Esophagus muscularis mucosa (tissue), 4 donors: ENCODE data around the gene EFR3B. TPM values are rescaled to one million over a fixed set of nuclear protein-coding genes. Genes with fewer than 3 reads are reported as not detected.
"Not testable (repeated sequence)": the region's sequence is repeated elsewhere in the genome, so short reads cannot be mapped to it uniquely, and the experiment has no call there.

Experiments used
- DNase-seq: peaks from one replicate; pipeline ENCODE4 v3.0.0-alpha.2; 2017; ENCODE audit errors: extremely low spot score
- H3K27ac ChIP-seq, 4 donors: fragments of 200-600 bp; sonication (generic); replicated peaks in 1 of 4; 1 replicate in 3 of 4; 2 replicates in 1 of 4; pipeline ENCODE4 v1.5.1; 2016 to 2019; ENCODE audit warnings: mild to moderate bottlenecking in 1 of 4
- H3K27me3 ChIP-seq, 4 donors: fragments of 200-600 bp; sonication (generic); one replicate each; pipeline versions ENCODE4 v1.5.1 to v1.6.0; 2016 to 2019
- H3K36me3 ChIP-seq, 4 donors: fragments of 200-600 bp; sonication (generic); one replicate each; pipeline ENCODE4 v1.5.1; 2016 to 2019
- H3K4me1 ChIP-seq, 4 donors: fragments of 200-600 bp; sonication (generic); one replicate each; pipeline ENCODE4 v1.5.1; 2016 to 2019
- H3K4me3 ChIP-seq, 4 donors: fragments of 200-600 bp; sonication (generic); 1 replicate in 2 of 4; 2 replicates in 2 of 4; pipeline ENCODE4 v1.5.1; 2016 to 2019; ENCODE audit warnings: mild to moderate bottlenecking in 4 of 4, moderate library complexity in 1 of 4
- H3K9me3 ChIP-seq, 4 donors: fragments of 200-600 bp; sonication (generic); 1 replicate in 3 of 4; 2 replicates in 1 of 4; pipeline ENCODE4 v1.5.1; 2016 to 2019
- EP300 ChIP-seq: sonication (generic); formaldehyde crosslinking; IDR thresholded peaks from one replicate; pipeline ENCODE4 v1.6.1; 2017; ENCODE audit warnings: antibody characterized with exemption
- POLR2A ChIP-seq: fragments of 450-650 bp; IDR thresholded peaks from one replicate; pipeline ENCODE4 v1.6.1; 2017; ENCODE audit warnings: antibody characterized with exemption, moderate library complexity, mild to moderate bottlenecking, low read depth
- POLR2AphosphoS5 ChIP-seq, 2 donors: sonication (generic); formaldehyde crosslinking; IDR thresholded peaks; one replicate each; pipeline ENCODE4 v1.6.1; 2017; ENCODE audit warnings: antibody characterized with exemption in 2 of 2
- WGBS: methylation state at CpG from one replicate; pipeline ENCODE4 v1.1.5; 2018; 5-methylcytosine and 5-hydroxymethylcytosine counted together
- intact Hi-C: fragments of 100-400 bp; cut with DNase I; formaldehyde crosslinking; loops from one replicate; pipeline ENCODE4 v1.15.1; 2023
- total RNA-seq, 4 donors: library from RNA; depleted of rRNA; stranded (reverse); fragments of >200 nt; gene quantifications; one replicate each; pipeline versions ENCODE4 v1.1.0 to v1.2.1, GENCODE V29; 2016
- TF ChIP-seq, protein P1 (sequence below), 3 experiments: fragments of 200-600 bp in 2 of 3; fragments of 450-650 bp in 1 of 3; sonication (generic) in 2 of 3; IDR thresholded peaks; one replicate each; pipeline ENCODE4 v1.5.1; 2017 to 2019; ENCODE audit warnings: antibody characterized with exemption in 3 of 3, mild to moderate bottlenecking in 2 of 3, moderate library complexity in 1 of 3

EFR3B gene
- total RNA-seq, 4 donors from 2014 or later = 0.65 to 2.9 (median 1.00) TPM

DNA sequence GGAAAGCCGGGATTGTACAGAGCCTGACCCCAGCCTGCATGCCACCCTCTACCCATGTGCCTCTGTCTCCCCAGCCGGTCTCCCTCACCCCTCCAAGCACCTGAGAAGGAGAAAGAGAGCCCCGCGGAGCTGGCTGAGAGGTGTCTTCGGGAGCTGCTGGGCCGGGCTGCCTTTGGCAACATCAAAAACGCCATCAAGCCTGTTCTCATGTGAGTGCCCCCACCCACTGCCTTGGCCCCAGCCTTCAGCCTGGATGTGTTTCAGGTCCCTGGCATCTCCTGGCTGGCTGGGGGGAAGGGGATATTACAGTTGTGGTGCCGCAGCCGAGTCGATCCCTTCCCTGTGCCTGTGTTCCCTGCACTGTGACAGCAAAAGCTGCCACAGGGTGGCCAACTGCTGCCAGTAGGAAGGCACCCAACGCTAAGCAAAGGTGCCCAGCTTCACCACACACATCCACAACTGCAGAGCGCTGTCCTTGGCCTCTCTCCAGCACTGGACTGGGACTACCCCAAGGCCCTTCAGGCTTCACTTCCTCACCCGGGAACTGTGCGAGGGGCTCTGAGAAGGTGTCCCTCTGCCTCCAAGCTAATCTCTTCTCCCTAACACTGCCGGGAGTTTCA is 88.1 kb downstream of the EFR3B start:
- WGBS = 88% methylated on average over 15 of the region's 15 CpGs
- Histone ChIP-seq H3K36me3 (peaks cover 0 to 5% (median 1%) of the 10 kb centered on the region in 4 donors), H3K4me3 (no peak overlapping the region), H3K9me3 (no peaks in the 10 kb centered on the region), H3K4me1 (peaks cover 6 to 26% (median 18%) of the 10 kb centered on the region in 4 donors), H3K27ac (no peak overlapping the region), H3K27me3 (peaks cover 0 to 10% (median 0%) of the 10 kb centered on the region in 4 donors)
- DNase-seq = no peak
- TF ChIP-seq EP300 (no peak), POLR2AphosphoS5 (IDR thresholded peaks at IDR 0.05) (no peak), POLR2A (no peak)
- TF ChIP-seq, protein P1, sequence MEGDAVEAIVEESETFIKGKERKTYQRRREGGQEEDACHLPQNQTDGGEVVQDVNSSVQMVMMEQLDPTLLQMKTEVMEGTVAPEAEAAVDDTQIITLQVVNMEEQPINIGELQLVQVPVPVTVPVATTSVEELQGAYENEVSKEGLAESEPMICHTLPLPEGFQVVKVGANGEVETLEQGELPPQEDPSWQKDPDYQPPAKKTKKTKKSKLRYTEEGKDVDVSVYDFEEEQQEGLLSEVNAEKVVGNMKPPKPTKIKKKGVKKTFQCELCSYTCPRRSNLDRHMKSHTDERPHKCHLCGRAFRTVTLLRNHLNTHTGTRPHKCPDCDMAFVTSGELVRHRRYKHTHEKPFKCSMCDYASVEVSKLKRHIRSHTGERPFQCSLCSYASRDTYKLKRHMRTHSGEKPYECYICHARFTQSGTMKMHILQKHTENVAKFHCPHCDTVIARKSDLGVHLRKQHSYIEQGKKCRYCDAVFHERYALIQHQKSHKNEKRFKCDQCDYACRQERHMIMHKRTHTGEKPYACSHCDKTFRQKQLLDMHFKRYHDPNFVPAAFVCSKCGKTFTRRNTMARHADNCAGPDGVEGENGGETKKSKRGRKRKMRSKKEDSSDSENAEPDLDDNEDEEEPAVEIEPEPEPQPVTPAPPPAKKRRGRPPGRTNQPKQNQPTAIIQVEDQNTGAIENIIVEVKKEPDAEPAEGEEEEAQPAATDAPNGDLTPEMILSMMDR (IDR thresholded peaks at IDR 0.05) = no peak
- intact Hi-C loops = loop anchor here (1.0 to 5.0 kb wide), 2 partner anchors 88 to 154 kb away; partner anchors contain the start of gene EFR3B

DNA sequence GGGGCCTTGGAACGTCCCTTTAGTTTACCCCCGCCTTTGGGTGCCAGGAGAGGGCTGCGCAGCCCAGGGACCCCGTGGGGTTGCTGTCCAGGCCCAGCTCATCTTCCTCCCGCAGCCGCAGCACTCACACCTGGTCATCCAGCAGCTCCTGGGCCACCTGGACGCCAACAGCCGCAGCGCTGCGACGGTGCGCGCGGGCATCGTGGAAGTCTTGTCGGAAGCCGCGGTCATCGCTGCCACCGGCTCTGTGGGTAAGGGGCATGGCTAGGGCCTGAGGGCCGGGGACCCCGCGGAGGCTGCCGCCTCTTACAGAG is 89.3 kb downstream of the EFR3B start:
- H3K4me1 ChIP-seq = peaks cover 6 to 26% (median 18%) of the 10 kb centered on the region in 4 donors
- TF ChIP-seq POLR2A (no peak), POLR2AphosphoS5 (IDR thresholded peaks at IDR 0.05) (no peak)

DNA sequence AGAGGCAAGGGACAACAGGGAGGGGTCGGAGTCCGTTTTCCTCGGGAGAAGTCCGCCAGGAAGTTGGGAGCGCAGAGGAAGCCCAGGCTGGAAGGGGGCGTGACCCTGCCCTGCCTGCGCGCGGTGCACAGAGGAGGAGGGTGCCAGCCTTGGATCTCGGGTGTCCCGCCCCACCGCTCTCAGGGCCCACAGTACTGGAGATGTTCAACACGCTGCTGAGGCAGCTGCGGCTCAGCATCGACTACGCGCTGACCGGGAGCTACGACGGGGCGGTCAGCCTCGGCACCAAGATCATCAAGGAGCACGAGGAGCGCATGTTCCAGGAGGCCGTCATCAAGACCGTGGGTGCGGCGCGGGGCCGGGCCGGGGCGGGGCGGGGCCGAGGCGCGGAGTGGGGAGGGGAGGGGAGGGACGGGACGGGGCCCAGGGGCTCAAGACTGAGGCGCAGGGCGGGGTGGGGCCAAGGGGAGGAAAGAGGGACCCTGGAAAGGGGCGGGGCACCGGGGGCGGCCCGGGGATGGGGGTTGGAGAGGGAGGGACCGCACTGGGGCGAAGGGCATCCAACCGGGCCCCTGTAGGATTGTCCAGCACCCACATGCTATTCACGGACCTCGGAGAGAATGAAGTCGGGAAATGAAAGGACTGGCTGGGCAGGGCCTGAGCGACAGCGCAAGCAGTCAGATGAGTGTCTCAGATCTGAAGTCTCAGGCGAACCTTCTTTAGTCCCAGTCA is 89.9 kb downstream of the EFR3B start:
- H3K27ac ChIP-seq = no peak overlapping the region
- peaks cover 0 to 5% (median 4%) of the 10 kb centered on the region in 4 donors for H3K36me3 ChIP-seq
- DNase-seq = no peak
- peak overlapping the region; percentile 36 to 47 (median 40) for H3K4me3 ChIP-seq
- TF ChIP-seq POLR2AphosphoS5 (IDR thresholded peaks at IDR 0.05) = no peak
- TF ChIP-seq EP300 = no peak
- TF ChIP-seq POLR2A = no peak
- TF ChIP-seq, protein P1 (IDR thresholded peaks at IDR 0.05) = no peak
- peaks cover 0 to 10% (median 0%) of the 10 kb centered on the region in 4 donors for H3K27me3 ChIP-seq
- 59% methylated on average over 21 of the region's 53 CpGs for WGBS
- no peaks in the 10 kb centered on the region for H3K9me3 ChIP-seq
- intact Hi-C loops = no loop called here
- peaks cover 6 to 26% (median 18%) of the 10 kb centered on the region in 4 donors for H3K4me1 ChIP-seq

More for the DNA sequence above, 89.3 kb downstream of the EFR3B start:
- no peak for DNase-seq
- H3K27me3 ChIP-seq = peaks cover 0 to 10% (median 0%) of the 10 kb centered on the region in 4 donors
- H3K4me3 ChIP-seq = peak overlapping the region; percentile 36 to 47 (median 40)
- no peak overlapping the region for H3K27ac ChIP-seq
- 81% methylated on average over 16 of the region's 24 CpGs for WGBS
- H3K9me3 ChIP-seq = no peaks in the 10 kb centered on the region
- intact Hi-C loops = no loop called here
- H3K36me3 ChIP-seq = peaks cover 0 to 5% (median 1%) of the 10 kb centered on the region in 4 donors

DNA sequence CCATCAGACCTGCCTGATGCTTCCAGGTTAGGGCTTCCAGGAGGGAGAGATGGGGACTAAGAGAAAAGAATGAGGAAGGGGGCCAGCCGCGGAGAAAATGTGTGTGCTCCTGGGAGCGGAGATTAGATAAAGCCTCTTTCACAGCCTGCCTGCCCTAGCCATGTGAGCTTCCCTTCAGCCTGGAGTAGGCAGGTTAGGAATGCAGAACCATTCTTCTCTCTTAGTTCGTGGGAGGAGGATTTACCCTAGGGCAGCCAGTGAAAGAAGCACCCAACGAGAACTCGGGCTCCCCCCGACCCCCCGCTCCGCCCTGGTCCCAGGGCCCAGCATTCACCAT is 90.4 kb downstream of the EFR3B start:
- H3K9me3 ChIP-seq = no peaks in the 10 kb centered on the region
- DNase-seq = no peak
- 68% methylated on average over 9 of the region's 9 CpGs for WGBS
- peak overlapping the region in 3 of 4 donors; percentile 36 to 40 (median 40) for H3K4me3 ChIP-seq
- peaks cover 6 to 26% (median 18%) of the 10 kb centered on the region in 4 donors for H3K4me1 ChIP-seq
- H3K36me3 ChIP-seq = peaks cover 0 to 5% (median 4%) of the 10 kb centered on the region in 4 donors
- no peak for TF ChIP-seq POLR2AphosphoS5 (IDR thresholded peaks at IDR 0.05)
- TF ChIP-seq, protein P1 (IDR thresholded peaks at IDR 0.05) = no peak
- TF ChIP-seq EP300 = no peak
- no peak for TF ChIP-seq POLR2A
- H3K27me3 ChIP-seq = peaks cover 0 to 10% (median 0%) of the 10 kb centered on the region in 4 donors
- intact Hi-C loops = no loop called here
- no peak overlapping the region for H3K27ac ChIP-seq

DNA sequence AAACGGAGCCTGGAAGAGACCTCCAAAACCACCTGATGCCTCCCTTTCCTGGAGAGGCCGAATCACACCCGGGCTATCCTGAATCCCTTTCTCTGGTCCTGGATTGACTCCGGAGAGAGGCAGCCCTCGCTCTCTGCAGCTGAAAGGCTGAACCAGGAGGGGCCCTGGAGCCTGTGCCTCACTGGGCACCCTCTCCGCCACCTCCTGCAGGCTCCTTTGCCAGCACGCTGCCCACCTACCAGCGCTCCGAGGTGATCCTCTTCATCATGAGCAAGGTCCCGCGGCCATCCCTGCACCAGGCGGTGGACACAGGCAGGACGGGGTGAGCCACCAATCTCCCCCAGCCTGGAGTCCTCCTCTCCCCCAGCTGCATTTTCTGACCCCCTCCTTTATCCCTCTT is 90.8 kb downstream of the EFR3B start:
- WGBS = 94% methylated on average over 11 of the region's 13 CpGs
- no peak overlapping the region for H3K27ac ChIP-seq

DNA sequence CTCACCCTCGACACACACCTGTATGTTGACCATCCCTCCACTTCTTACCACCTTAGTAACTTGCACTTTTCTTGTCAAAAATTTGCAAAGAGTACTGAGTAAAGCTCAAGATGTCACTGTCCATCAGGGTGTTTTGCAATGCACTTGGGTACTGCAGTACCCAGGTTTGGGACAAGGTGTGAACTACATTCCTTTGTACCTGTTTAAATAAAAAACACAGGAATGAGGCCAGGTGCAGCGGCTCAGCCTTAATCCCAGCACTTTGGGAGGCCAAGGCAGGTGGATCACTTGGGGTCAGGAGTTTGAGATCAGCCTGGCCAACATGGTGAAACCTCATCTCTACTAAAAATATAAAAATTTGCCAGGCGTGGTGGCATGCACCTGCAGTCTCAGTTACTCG is 98.7 kb downstream of the EFR3B start:
- H3K27me3 ChIP-seq, H3K27ac ChIP-seq, H3K9me3 ChIP-seq, DNase-seq, H3K4me1 ChIP-seq, intact Hi-C loops, H3K4me3 ChIP-seq: not testable (repeated sequence)
- 97% methylated on average over 4 of the region's 4 CpGs for WGBS
- H3K36me3 ChIP-seq = peaks cover 0 to 20% (median 9%) of the 10 kb centered on the region in 4 donors

More for the DNA sequence above, 90.8 kb downstream of the EFR3B start:
- intact Hi-C loops = no loop called here
- Histone ChIP-seq H3K36me3 (peaks cover 0 to 5% (median 4%) of the 10 kb centered on the region in 4 donors), H3K4me3 (no peak overlapping the region), H3K9me3 (no peaks in the 10 kb centered on the region), H3K27me3 (peaks cover 0 to 10% (median 0%) of the 10 kb centered on the region in 4 donors), H3K4me1 (peaks cover 6 to 23% (median 17%) of the 10 kb centered on the region in 4 donors)
- no peak for TF ChIP-seq EP300
- TF ChIP-seq, protein P1 (IDR thresholded peaks at IDR 0.05) = no peak
- TF ChIP-seq POLR2A = no peak
- TF ChIP-seq POLR2AphosphoS5 (IDR thresholded peaks at IDR 0.05) = no peak
- DNase-seq = no peak
